Putamen (tissue), 1 donor: Measurements from ENCODE around the gene CLIC1.

ENCODE experiments used
- DNase-seq: peaks from one replicate; pipeline ENCODE4 v3.0.0-alpha.2; 2016; ENCODE audit warnings: low spot score

The CLIC1 gene

GRCh38 chr6:31701666-31702404, 34.5 kb downstream of the CLIC1 start:
- DNase-seq = no peak

DNA sequence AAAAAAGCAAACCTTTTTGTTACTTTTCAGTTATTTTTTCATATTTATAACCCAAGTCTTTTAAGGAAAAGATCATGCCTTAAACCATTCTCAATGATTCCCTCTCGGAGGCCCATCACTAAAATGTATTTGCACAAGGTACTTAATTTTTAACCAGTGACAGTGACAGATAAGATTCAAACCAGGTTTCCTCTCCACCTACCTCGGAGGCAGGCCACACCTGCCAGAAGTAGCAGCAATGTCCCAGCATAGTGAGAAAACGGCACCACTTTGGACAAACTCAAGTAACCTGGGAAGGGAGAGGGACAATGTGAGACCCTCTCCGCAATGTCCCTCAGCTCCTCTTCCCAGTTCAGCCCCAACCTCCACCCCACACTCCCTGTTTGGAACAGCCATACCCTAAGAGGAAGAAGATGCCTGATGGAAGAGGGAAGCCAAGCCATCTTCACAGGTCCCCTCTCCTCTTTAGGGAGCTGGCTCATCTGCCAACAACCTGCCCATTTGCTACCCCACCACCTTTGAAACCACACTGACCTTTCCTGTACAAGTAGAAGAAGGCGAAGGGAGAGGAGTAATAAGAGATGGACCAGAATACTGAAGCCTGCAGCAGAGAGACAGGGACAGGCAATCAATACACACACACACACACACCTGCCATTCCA, 35.5 kb downstream of the CLIC1 start:
- no peak for DNase-seq

DNA sequence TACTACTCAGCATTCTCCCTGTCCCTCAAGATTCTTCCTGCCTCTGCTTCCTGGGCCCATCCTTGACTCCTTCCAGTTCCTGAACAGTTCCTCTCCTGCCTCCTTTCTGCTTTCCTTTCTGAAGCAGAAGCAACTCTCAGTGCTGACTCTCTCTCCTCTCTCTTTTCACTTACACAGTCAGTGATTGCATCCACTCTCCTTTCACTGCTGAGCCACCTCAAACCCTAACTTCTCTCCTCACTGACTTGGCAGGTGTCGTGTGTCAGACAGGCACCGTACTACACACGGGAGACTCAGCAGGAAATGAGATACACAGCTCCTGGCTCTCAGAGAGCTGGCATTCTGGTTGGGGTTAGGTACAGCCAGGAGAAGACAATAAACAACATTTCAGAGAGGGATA, 38.8 kb downstream of the CLIC1 start:
- no peak for DNase-seq

- DNase-seq = no peak
These were observed 42.8 kb downstream of the CLIC1 start for GRCh38 chr6:31693535-31693934.

GRCh38 chr6:31692886-31693285, 43.4 kb downstream of the CLIC1 start:
- no peak for DNase-seq

GRCh38 chr6:31692353-31692752, 44.0 kb downstream of the CLIC1 start:
- peak; percentile 67 for DNase-seq

DNA sequence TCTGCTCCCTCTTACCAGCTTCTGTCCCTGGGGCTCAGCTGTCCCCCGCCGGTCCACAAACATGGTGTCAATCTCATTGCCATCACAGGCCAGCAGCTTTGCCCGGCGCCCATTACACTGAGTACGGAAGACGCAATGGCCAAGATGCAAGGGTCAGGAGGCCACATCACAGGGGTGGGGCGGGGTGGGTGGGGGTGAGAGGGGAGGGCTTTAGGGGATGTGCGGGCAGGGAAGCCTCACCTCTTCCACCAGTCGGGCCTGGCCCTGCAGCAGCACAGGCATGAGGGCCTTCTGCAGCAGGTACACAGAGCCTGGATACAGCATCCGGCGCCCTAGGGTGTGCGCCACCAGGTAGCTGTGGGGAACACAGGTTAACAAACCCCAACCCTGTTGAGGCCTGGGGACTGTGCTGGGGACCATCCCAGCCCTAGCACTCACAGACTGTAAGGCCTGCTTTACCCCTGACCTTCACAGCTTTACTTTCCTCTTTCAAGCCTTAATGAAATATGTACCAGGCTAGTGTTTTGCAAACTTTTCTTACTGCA, 44.7 kb downstream of the CLIC1 start:
- no peak for DNase-seq

DNA sequence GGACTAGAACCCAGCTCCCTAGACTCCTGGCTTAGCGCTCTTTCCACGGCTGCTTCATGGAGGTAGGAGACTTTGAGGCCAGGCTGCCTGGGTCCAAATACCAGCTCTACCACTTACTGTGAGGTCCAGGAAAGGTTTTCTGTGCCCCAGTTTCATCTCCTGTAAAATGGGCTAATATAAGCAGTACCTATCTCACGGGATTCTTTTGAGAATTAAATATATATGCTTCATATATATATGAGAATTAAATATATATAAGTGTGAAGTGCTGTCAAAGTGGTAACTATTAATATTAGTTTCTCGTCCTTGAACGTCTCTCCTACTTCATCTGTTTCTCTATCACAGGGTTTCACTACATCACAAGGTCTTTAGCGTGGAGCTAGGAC, 45.3 kb downstream of the CLIC1 start:
- DNase-seq = no peak

GRCh38 chr6:31690231-31691077, 45.9 kb downstream of the CLIC1 start:
- DNase-seq = peak; percentile 45

GRCh38 chr6:31689249-31690110, 46.9 kb downstream of the CLIC1 start:
- DNase-seq = no peak

- DNase-seq = no peak
These were observed 48.3 kb downstream of the CLIC1 start for GRCh38 chr6:31687860-31688693.

GRCh38 chr6:31687321-31687720, 49.0 kb downstream of the CLIC1 start:
- DNase-seq = no peak

DNA sequence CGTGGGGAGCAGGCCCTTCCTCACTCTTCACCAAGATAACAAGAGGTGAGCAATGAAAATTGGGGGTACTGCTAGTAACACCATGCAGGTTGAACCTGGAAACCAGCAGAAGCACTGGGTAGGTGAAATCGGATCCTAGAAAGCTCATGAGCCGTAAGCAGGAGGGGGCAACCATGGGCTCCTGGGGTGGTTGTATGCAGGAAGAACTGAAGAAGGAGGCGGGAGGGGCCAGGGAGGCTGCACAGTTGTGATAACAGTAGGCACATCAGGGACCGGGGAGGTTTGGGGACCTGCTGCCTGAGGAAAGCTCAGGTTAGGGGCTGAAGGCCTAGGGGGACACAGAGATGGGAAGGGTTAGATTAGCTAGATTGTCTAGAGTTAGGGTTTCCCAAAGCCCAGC, 49.8 kb downstream of the CLIC1 start:
- no peak for DNase-seq

- DNase-seq = no peak
These were observed 52.7 kb downstream of the CLIC1 start for GRCh38 chr6:31683591-31683990.

GRCh38 chr6:31681135-31681671, 55.1 kb downstream of the CLIC1 start:
- DNase-seq = no peak
